GM12878 (cell line): Measurements from ENCODE around the gene CAMKK2. TPM values are rescaled to one million over a fixed set of nuclear protein-coding genes. Genes with fewer than 3 reads are reported as not detected.
A peak's percentile ranks its signal among the peaks of the same experiment; 100 is the strongest.
"Not testable (repeated sequence)": the region's sequence is repeated elsewhere in the genome, so short reads cannot be mapped to it uniquely, and the experiment has no call there.

Experiments
- ATAC-seq: fragments of 200-7000 bp; cut with Tn5 transposase; 3 replicates; pipeline ENCODE4 v1.9.1; 2020; ENCODE audit warnings: mild to moderate bottlenecking, moderate library complexity
- BruUV-seq: library from RNA; stranded (reverse); fragments of 400-500 nt; replicated peaks from 2 replicates; lab custom pipeline; 2021; lab: Mats Ljungman, UMichigan
- CTCF ChIA-PET: fragments of 300-600 bp; sonication (Branson Sonifier 250); formaldehyde crosslinking; extraction: SDS; loops from one replicate; lab custom pipeline; 2021; ENCODE audit warnings: inconsistent platforms; lab: Yijun Ruan, JAX
- POLR2A ChIA-PET: fragments of 350-600 bp; formaldehyde crosslinking; extraction: SDS; loops from one replicate; lab custom pipeline; 2021; ENCODE audit warnings: inconsistent platforms; lab: Charles Lee
- RAD21 ChIA-PET: fragments of 300-600 bp; sonication (Branson Sonifier 250); formaldehyde crosslinking; loops from one replicate; lab custom pipeline; 2023; ENCODE audit warnings: antibody characterized with exemption; ENCODE audit not compliant: unreplicated experiment; lab: Charles Lee
- SMC1A ChIA-PET: fragments of 300-600 bp; sonication (Branson Sonifier 250); formaldehyde crosslinking; loops from one replicate; lab custom pipeline; 2023; ENCODE audit not compliant: unreplicated experiment, uncharacterized antibody; lab: Charles Lee
- DNase-seq: peaks from one replicate; pipeline ENCODE4 v3.0.0-alpha.2; 2011; ENCODE audit warnings: low read depth, low spot score
- FAIRE-seq: peaks from 3 replicates; lab custom pipeline; 2011; peaks lifted over from hg19 to GRCh38; lab: Jason Lieb, UNC
- H2AFZ ChIP-seq: 2 replicates; pipeline ENCODE4 v1.6.0; 2011; ENCODE audit warnings: low read depth, low read length, control low read depth; ENCODE audit not compliant: control insufficient read depth
- H3K27ac ChIP-seq: 2 replicates; pipeline ENCODE4 v1.5.1; 2011; ENCODE audit warnings: control low read depth; ENCODE audit not compliant: control insufficient read depth, insufficient read depth
- H3K27me3 ChIP-seq, 2 experiments: replicated peaks in 1 of 2; 2 replicates each; pipeline versions ENCODE4 v1.6.0 to v1.6.1; 2011; ENCODE audit warnings: low read length in 1 of 2; ENCODE audit not compliant: control insufficient read depth in 2 of 2, insufficient read depth in 2 of 2
- H3K36me3 ChIP-seq, 2 experiments: 2 replicates each; pipeline ENCODE4 v1.5.1; 2011; ENCODE audit warnings: low read length in 1 of 2; ENCODE audit not compliant: control insufficient read depth in 2 of 2, insufficient read depth in 2 of 2
- H3K4me1 ChIP-seq: 2 replicates; pipeline ENCODE4 v1.6.1; 2011; ENCODE audit warnings: mild to moderate bottlenecking, low read length, moderate library complexity, mixed read lengths; ENCODE audit not compliant: control insufficient read depth, insufficient read depth
- H3K4me2 ChIP-seq: 2 replicates; pipeline ENCODE4 v1.6.0; 2011; ENCODE audit warnings: control low read depth; ENCODE audit not compliant: control insufficient read depth, insufficient read depth
- H3K4me3 ChIP-seq: fragments of 200-600 bp; sonication (generic); 2 replicates; pipeline ENCODE4 v1.5.1; 2016
- H3K79me2 ChIP-seq: 2 replicates; pipeline ENCODE4 v1.6.0; 2011; ENCODE audit warnings: low read length; ENCODE audit not compliant: control insufficient read depth, insufficient read depth
- H3K9ac ChIP-seq: 2 replicates; pipeline ENCODE4 v1.8.0; 2011; ENCODE audit warnings: low read length, control low read depth, mixed read lengths; ENCODE audit not compliant: control insufficient read depth, insufficient read depth
- H3K9me3 ChIP-seq: replicated peaks from 3 replicates; pipeline ENCODE4 v1.5.1; 2011; ENCODE audit warnings: mild to moderate bottlenecking, low read length; ENCODE audit not compliant: control insufficient read depth, insufficient read depth
- H4K20me1 ChIP-seq: 2 replicates; pipeline ENCODE4 v1.6.0; 2011; ENCODE audit not compliant: control insufficient read depth, insufficient read depth
- CTCF ChIP-seq, 3 experiments: IDR thresholded peaks in 2 of 3; conservative IDR thresholded peaks in 1 of 3; 2 replicates each; pipeline ENCODE4 v1.5.1; 2011; ENCODE audit warnings: low read depth in 3 of 3, low read length in 3 of 3, mild to moderate bottlenecking in 3 of 3, control low read depth in 2 of 3, moderate library complexity in 2 of 3, inconsistent platforms in 1 of 3, mixed read lengths in 1 of 3; ENCODE audit not compliant: control insufficient read depth in 2 of 3, insufficient read depth in 1 of 3; ENCODE audit errors: extremely low read depth in 1 of 3
- MLLT1 ChIP-seq: fragments of 450-650 bp; IDR thresholded peaks from 2 replicates; pipeline ENCODE4 v1.6.1; 2016; ENCODE audit warnings: mild to moderate bottlenecking
- MTA3 ChIP-seq: IDR thresholded peaks from 2 replicates; pipeline ENCODE4 v1.6.1; 2012; ENCODE audit warnings: low read length, inconsistent platforms, borderline replicate concordance
- RAD21 ChIP-seq: IDR thresholded peaks from 2 replicates; pipeline ENCODE4 v1.6.1; 2011; ENCODE audit warnings: mild to moderate bottlenecking, low read depth, low read length, moderate library complexity; ENCODE audit not compliant: insufficient read depth
- RUNX3 ChIP-seq: IDR thresholded peaks from 2 replicates; pipeline ENCODE4 v1.6.1; 2012; ENCODE audit warnings: low read length, inconsistent platforms
- SMC3 ChIP-seq: IDR thresholded peaks from 2 replicates; pipeline ENCODE4 v1.6.1; 2011; ENCODE audit warnings: low read length, improper control_type of control experiment, borderline replicate concordance
- ZNF384 ChIP-seq: IDR thresholded peaks from 2 replicates; pipeline ENCODE4 v1.6.1; 2012; ENCODE audit warnings: low read depth, mild to moderate bottlenecking, low read length, improper control_type of control experiment, borderline replicate concordance
- WGBS: methylation state at CpG from one replicate; pipeline ENCODE4 v1.1.6; 2016; ENCODE audit warnings: low lambda C conversion rate; ENCODE audit not compliant: insufficient replicate concordance, insufficient coverage; ENCODE audit errors: missing lambda C conversion rate; 5-methylcytosine and 5-hydroxymethylcytosine counted together
- in situ Hi-C: fragments of 300-500 bp; cut with MboI; formaldehyde crosslinking; loops from 9 replicates; pipeline ENCODE4 v1.14.3; 2018; ENCODE audit warnings: mixed read lengths
- intact Hi-C: fragments of 100-400 bp; cut with micrococcal nuclease; formaldehyde crosslinking; loops from one replicate; pipeline ENCODE4 v1.14.2; 2022; ENCODE audit not compliant: unreplicated experiment
- polyA plus RNA-seq, 11 experiments: library from polyadenylated mRNA; depleted of rRNA in 4 of 11; unstranded in 6 of 11; stranded (reverse) in 5 of 11; fragments of >200 nt; fragmentation: Nextera tagmentation in 4 of 11; fragmentation: Illumina TruSeq in 1 of 11; extraction: Ambion mirVana in 4 of 11; extraction: Trizol in 1 of 11; gene quantifications; 1 replicate in 1 of 11; 2 replicates in 10 of 11; pipeline versions ENCODE4 v1.2.1 to v1.2.3, GENCODE V29; 2011 to 2016; ENCODE audit warnings: inconsistent platforms in 2 of 11, missing spikeins in 2 of 11, low read depth in 1 of 11
- total RNA-seq, 4 experiments: library from RNA; depleted of rRNA in 3 of 4; stranded (reverse); fragments of >200 nt in 3 of 4; fragmentation: Illumina TruSeq in 1 of 4; extraction: Trizol in 1 of 4; gene quantifications; 2 replicates each; pipeline versions ENCODE4 v1.2.1 to v1.2.3, GENCODE V29; 2013 to 2021
- TF ChIP-seq, protein P1 (sequence below): fragments of 450-650 bp; IDR thresholded peaks from 2 replicates; pipeline ENCODE4 v1.6.1; 2017; ENCODE audit warnings: mild to moderate bottlenecking

CAMKK2 gene
- total and polyA plus RNA-seq, 10 of the 15 experiments (the other 5 are each of a cell fraction or from before 2014, with no cell fraction given) = 5.2 to 40.6 (median 26.6) TPM

DNA sequence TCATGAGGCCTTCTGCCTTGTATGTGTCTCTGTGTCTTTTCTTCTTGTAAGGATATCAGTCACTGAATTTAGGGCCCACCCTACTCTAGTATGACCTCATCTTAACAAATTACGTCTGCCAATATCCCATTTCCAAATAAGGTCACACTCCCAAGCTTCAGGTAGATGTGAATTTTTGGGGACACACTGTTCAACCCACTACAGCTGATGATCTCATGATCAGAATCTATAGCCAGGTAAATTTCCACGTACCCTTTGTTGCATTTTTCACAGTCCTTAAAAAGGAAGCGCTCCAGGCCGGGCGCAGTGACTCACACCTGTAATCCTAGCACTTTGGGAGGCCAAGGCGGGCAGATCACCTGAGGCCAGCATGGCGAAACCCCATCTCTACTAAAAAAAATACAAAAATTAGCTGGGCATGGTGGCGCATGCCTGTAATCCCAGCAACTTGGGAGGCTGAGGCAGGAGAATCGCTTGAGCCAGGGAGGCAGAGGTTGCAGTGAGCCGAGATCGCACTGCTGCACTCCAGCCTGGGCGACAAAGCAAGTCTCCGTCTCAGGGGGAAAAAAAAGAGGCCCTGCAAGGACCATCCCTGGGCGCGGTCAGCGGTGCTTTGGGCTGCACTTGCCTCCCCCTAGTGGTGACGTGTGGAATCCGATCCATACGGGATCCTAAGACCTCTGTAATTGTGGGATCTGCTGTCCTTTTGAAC is 66.5 kb downstream of the CAMKK2 start:
- TF ChIP-seq RUNX3 (peak; percentile 46), CTCF (IDR thresholded peaks at IDR 0.05 in 2 of 3, conservative IDR thresholded peaks at IDR 0.05 in 1 of 3; ENCODE audit: control insufficient read depth in 2 of 3, extremely low read depth in 1 of 3, insufficient read depth in 1 of 3, low read depth in 3 of 3, low read length in 3 of 3) (peak; percentile 66 to 87 (median 79)), MTA3 (0 out of 2 replicates have a peak, but pooled peaks have one; percentile 17), SMC3 (peak; percentile 56), RAD21 (peak; percentile 67), ZNF384 (peak; percentile 20; the same call in 1 of the 2 replicates), MLLT1 (peak; percentile 37; the same call in 1 of the 2 replicates)
- TF ChIP-seq, protein P1, sequence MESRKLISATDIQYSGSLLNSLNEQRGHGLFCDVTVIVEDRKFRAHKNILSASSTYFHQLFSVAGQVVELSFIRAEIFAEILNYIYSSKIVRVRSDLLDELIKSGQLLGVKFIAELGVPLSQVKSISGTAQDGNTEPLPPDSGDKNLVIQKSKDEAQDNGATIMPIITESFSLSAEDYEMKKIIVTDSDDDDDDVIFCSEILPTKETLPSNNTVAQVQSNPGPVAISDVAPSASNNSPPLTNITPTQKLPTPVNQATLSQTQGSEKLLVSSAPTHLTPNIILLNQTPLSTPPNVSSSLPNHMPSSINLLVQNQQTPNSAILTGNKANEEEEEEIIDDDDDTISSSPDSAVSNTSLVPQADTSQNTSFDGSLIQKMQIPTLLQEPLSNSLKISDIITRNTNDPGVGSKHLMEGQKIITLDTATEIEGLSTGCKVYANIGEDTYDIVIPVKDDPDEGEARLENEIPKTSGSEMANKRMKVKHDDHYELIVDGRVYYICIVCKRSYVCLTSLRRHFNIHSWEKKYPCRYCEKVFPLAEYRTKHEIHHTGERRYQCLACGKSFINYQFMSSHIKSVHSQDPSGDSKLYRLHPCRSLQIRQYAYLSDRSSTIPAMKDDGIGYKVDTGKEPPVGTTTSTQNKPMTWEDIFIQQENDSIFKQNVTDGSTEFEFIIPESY = peak; percentile 89
- H3K9ac ChIP-seq, H3K27me3 ChIP-seq, in situ Hi-C loops, H3K4me2 ChIP-seq, H3K4me3 ChIP-seq, DNase-seq, H3K79me2 ChIP-seq, H3K9me3 ChIP-seq, BruUV-seq, H2AFZ ChIP-seq, H4K20me1 ChIP-seq, H3K27ac ChIP-seq, H3K36me3 ChIP-seq: not testable (repeated sequence)
- ChIA-PET RAD21 (interaction anchor here (1.5 kb wide), 2 partner anchors 70 to 170 kb away, joined by 3 to 5 read pairs; no protein-coding TSS in a partner anchor), POLR2A (interaction anchor here (0.7 kb wide), 1 partner anchor 66 kb away, joined by 7 read pairs; the partner anchor contains the start of gene CAMKK2), CTCF (interaction anchor here (0.6 to 3.1 kb wide), 13 partner anchors 9 to 170 kb away, joined by 3 to 19 read pairs (median 4); partner anchors contain the start of gene P2RX7), SMC1A (interaction anchor here (0.8 to 1.6 kb wide), 2 partner anchors 9 to 169 kb away, joined by 4 to 5 read pairs; no protein-coding TSS in a partner anchor)
- FAIRE-seq (peak; percentile 66), ATAC-seq (peak; percentile 73)
- intact Hi-C loops = loop anchor here (5.0 kb wide), 3 partner anchors 103 to 168 kb away; no protein-coding TSS in a partner anchor
- peaks cover 13% of the 10 kb centered on the region for H3K4me1 ChIP-seq
- 46% methylated on average over 19 of the region's 19 CpGs for WGBS
